ENCODE results near the gene MYH3. TPM values are rescaled to one million over a fixed set of nuclear protein-coding genes. Genes with fewer than 3 reads are reported as not detected.

The MYH3 gene
- total RNA-seq, 1 experiment from 2014 or later, result 2.7 TPM

GRCh38 chr17:10628756-10629155 lies 28.4 kb downstream of the MYH3 start:
- no peaks in the 10 kb centered on the region for H3K36me3 Mint-ChIP-seq (ENCODE audit: insufficient read depth, unreplicated experiment)
- H3K4me3 Mint-ChIP-seq (ENCODE audit: low read depth, unreplicated experiment), result no peak overlapping the region
- intact Hi-C loops (cut with micrococcal nuclease; ENCODE audit: unreplicated experiment), result no loop called here
- no peaks in the 10 kb centered on the region for H3K9me3 Mint-ChIP-seq (ENCODE audit: low read depth, unreplicated experiment)
- DNase-seq, result no peak
- no peaks in the 10 kb centered on the region for H3K27me3 Mint-ChIP-seq (ENCODE audit: unreplicated experiment)
- no peaks in the 10 kb centered on the region for H3K4me1 Mint-ChIP-seq (ENCODE audit: low read depth, unreplicated experiment)
- no TSS peak for BruUV-seq (replicated peaks)
- TF ChIP-seq, protein P1, sequence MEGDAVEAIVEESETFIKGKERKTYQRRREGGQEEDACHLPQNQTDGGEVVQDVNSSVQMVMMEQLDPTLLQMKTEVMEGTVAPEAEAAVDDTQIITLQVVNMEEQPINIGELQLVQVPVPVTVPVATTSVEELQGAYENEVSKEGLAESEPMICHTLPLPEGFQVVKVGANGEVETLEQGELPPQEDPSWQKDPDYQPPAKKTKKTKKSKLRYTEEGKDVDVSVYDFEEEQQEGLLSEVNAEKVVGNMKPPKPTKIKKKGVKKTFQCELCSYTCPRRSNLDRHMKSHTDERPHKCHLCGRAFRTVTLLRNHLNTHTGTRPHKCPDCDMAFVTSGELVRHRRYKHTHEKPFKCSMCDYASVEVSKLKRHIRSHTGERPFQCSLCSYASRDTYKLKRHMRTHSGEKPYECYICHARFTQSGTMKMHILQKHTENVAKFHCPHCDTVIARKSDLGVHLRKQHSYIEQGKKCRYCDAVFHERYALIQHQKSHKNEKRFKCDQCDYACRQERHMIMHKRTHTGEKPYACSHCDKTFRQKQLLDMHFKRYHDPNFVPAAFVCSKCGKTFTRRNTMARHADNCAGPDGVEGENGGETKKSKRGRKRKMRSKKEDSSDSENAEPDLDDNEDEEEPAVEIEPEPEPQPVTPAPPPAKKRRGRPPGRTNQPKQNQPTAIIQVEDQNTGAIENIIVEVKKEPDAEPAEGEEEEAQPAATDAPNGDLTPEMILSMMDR (IDR thresholded peaks at IDR 0.05; ENCODE audit: unreplicated experiment), result no peak
- CTCF ChIA-PET, result interaction anchor here (1.3 kb wide), 1 partner anchor 11 kb away, joined by 4 read pairs; no protein-coding TSS in a partner anchor
- H3K27ac Mint-ChIP-seq (ENCODE audit: unreplicated experiment), result no peak overlapping the region

DNA sequence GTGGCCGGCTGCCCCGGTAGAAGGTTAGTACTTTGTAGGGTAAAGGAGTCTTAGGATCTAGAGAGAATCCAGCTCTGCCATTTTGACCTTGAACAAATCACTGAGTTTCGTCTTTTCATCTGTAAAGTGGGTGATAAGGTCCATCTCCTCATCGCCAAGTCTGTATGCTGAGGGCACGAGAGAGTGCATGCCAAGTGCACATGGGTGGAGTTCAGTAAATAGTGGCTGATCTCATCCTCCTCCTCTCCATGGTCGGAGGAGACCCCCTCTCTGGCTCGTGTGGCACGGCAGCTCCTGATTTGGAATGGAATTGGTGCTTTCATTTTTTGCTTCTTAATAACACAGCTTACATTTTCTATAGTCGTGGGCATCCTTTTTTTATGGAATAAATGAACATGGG lies 30.7 kb downstream of the MYH3 start:
- Mint-ChIP-seq H3K27me3 (ENCODE audit: unreplicated experiment) (no peaks in the 10 kb centered on the region), H3K9me3 (ENCODE audit: low read depth, unreplicated experiment) (no peaks in the 10 kb centered on the region), H3K4me3 (ENCODE audit: low read depth, unreplicated experiment) (no peak overlapping the region), H3K27ac (ENCODE audit: unreplicated experiment) (no peak overlapping the region), H3K4me1 (ENCODE audit: low read depth, unreplicated experiment) (no peaks in the 10 kb centered on the region), H3K36me3 (ENCODE audit: insufficient read depth, unreplicated experiment) (no peaks in the 10 kb centered on the region)
- TF ChIP-seq, protein P1 (IDR thresholded peaks at IDR 0.05; ENCODE audit: unreplicated experiment), result no peak
- CTCF ChIA-PET, result interaction anchor here (0.5 kb wide), 1 partner anchor 28 kb away, joined by 3 read pairs; no protein-coding TSS in a partner anchor
- DNase-seq, result no peak
- BruUV-seq (replicated peaks), result no TSS peak
- intact Hi-C loops (cut with micrococcal nuclease; ENCODE audit: unreplicated experiment), result no loop called here

- TF ChIP-seq, protein P1 (IDR thresholded peaks at IDR 0.05; ENCODE audit: unreplicated experiment), result no peak
- no peaks in the 10 kb centered on the region for H3K4me1 Mint-ChIP-seq (ENCODE audit: low read depth, unreplicated experiment)
- H3K4me3 Mint-ChIP-seq (ENCODE audit: low read depth, unreplicated experiment), result no peak overlapping the region
- no peak for DNase-seq
- no peak overlapping the region for H3K27ac Mint-ChIP-seq (ENCODE audit: unreplicated experiment)
- no peaks in the 10 kb centered on the region for H3K36me3 Mint-ChIP-seq (ENCODE audit: insufficient read depth, unreplicated experiment)
- H3K9me3 Mint-ChIP-seq (ENCODE audit: low read depth, unreplicated experiment), result no peaks in the 10 kb centered on the region
- BruUV-seq (replicated peaks), result no TSS peak
- intact Hi-C loops (cut with micrococcal nuclease; ENCODE audit: unreplicated experiment), result no loop called here
- CTCF ChIA-PET, result no interaction called here
- H3K27me3 Mint-ChIP-seq (ENCODE audit: unreplicated experiment), result no peaks in the 10 kb centered on the region
These were observed 32.1 kb downstream of the MYH3 start for GRCh38 chr17:10624969-10625368.

DNA sequence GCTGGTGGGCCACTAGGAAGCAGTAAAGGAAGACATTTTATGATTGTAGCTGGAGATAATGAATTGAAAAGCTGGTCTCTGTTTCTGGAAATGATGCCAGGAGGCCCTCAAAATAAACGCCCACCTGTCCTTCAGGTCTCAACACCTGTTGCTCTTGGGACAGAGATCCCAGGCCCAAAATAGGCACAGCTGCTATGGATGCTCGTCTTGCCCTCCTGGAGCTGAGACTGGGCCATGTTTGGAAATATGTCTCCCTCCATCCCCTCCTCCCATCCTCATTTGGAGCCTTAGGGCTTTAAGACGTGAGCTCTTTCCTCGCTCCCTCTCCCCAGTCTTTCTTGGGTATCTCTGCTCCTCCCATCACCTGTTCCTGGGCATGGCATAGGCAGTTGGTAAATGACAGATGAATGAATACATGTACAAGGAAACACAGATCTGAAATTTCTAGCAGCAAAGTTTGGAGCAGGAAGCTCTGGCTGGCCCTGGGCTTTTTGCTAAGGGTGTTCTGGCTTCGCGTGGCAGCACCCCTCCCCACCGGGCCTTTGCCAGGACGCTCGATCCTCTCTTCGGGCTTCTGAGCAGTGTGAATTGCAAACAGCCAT lies 33.3 kb downstream of the MYH3 start:
- TF ChIP-seq, protein P1 (IDR thresholded peaks at IDR 0.05; ENCODE audit: unreplicated experiment), result no peak
- DNase-seq, result no peak
- intact Hi-C loops (cut with micrococcal nuclease; ENCODE audit: unreplicated experiment), result no loop called here
- Mint-ChIP-seq H3K4me1 (ENCODE audit: low read depth, unreplicated experiment) (no peaks in the 10 kb centered on the region), H3K27me3 (ENCODE audit: unreplicated experiment) (no peaks in the 10 kb centered on the region), H3K36me3 (ENCODE audit: insufficient read depth, unreplicated experiment) (no peaks in the 10 kb centered on the region), H3K27ac (ENCODE audit: unreplicated experiment) (no peak overlapping the region), H3K4me3 (ENCODE audit: low read depth, unreplicated experiment) (no peak overlapping the region), H3K9me3 (ENCODE audit: low read depth, unreplicated experiment) (no peaks in the 10 kb centered on the region)
- CTCF ChIA-PET, result no interaction called here
- no TSS peak for BruUV-seq (replicated peaks)

Data from Calu3 (cell line).